ENCODE measurements around the gene CAPZB. TPM values are rescaled to one million over a fixed set of nuclear protein-coding genes. Genes with fewer than 3 reads are reported as not detected.

Gene CAPZB
- total RNA-seq, 1 donor from 2014 or later, result 189 TPM

GRCh38 chr1:19407494-19408096, 77.7 kb downstream of the CAPZB start:
- peaks cover 4% of the 10 kb centered on the region for H3K36me3 Mint-ChIP-seq (ENCODE audit: insufficient read depth)
- H3K27me3 Mint-ChIP-seq, result no peaks in the 10 kb centered on the region
- no peaks in the 10 kb centered on the region for H3K9me3 Mint-ChIP-seq (ENCODE audit: low read depth)
- H3K4me1 Mint-ChIP-seq (ENCODE audit: low read depth), result peaks cover 29% of the 10 kb centered on the region
- peak overlapping the region; percentile 62 for H3K27ac Mint-ChIP-seq
- TF ChIP-seq, protein P1, sequence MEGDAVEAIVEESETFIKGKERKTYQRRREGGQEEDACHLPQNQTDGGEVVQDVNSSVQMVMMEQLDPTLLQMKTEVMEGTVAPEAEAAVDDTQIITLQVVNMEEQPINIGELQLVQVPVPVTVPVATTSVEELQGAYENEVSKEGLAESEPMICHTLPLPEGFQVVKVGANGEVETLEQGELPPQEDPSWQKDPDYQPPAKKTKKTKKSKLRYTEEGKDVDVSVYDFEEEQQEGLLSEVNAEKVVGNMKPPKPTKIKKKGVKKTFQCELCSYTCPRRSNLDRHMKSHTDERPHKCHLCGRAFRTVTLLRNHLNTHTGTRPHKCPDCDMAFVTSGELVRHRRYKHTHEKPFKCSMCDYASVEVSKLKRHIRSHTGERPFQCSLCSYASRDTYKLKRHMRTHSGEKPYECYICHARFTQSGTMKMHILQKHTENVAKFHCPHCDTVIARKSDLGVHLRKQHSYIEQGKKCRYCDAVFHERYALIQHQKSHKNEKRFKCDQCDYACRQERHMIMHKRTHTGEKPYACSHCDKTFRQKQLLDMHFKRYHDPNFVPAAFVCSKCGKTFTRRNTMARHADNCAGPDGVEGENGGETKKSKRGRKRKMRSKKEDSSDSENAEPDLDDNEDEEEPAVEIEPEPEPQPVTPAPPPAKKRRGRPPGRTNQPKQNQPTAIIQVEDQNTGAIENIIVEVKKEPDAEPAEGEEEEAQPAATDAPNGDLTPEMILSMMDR (IDR thresholded peaks at IDR 0.05; ENCODE audit: unreplicated experiment), result no peak
- no peak overlapping the region for H3K4me3 Mint-ChIP-seq (ENCODE audit: low read depth)
- no peak for DNase-seq (ENCODE audit: low spot score, unreplicated experiment)

DNA sequence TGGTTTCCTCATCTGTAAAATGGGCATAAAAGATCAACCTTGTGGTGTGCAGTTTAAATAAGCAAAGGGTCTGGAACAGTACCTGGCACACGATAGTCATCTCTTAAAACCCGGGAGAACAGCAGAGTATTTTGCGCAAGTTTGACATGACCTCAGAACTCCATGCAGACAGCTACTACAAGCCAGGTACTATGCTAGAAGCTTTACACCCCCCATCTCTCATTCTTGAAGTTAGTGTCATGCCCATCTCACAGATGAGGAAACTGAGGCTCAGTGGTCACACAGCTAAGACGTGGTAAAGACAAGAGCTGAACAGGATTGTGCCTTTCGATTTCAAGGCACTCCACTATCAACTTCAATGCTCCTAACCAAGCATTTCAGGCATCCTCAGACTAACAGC, 78.7 kb downstream of the CAPZB start:
- Mint-ChIP-seq H3K27ac (no peak overlapping the region), H3K4me3 (ENCODE audit: low read depth) (no peak overlapping the region), H3K36me3 (ENCODE audit: insufficient read depth) (peaks cover 4% of the 10 kb centered on the region), H3K4me1 (ENCODE audit: low read depth) (peaks cover 26% of the 10 kb centered on the region), H3K27me3 (no peaks in the 10 kb centered on the region), H3K9me3 (ENCODE audit: low read depth) (no peaks in the 10 kb centered on the region)
- no peak for DNase-seq (ENCODE audit: low spot score, unreplicated experiment)
- TF ChIP-seq, protein P1 (IDR thresholded peaks at IDR 0.05; ENCODE audit: unreplicated experiment), result no peak

DNA sequence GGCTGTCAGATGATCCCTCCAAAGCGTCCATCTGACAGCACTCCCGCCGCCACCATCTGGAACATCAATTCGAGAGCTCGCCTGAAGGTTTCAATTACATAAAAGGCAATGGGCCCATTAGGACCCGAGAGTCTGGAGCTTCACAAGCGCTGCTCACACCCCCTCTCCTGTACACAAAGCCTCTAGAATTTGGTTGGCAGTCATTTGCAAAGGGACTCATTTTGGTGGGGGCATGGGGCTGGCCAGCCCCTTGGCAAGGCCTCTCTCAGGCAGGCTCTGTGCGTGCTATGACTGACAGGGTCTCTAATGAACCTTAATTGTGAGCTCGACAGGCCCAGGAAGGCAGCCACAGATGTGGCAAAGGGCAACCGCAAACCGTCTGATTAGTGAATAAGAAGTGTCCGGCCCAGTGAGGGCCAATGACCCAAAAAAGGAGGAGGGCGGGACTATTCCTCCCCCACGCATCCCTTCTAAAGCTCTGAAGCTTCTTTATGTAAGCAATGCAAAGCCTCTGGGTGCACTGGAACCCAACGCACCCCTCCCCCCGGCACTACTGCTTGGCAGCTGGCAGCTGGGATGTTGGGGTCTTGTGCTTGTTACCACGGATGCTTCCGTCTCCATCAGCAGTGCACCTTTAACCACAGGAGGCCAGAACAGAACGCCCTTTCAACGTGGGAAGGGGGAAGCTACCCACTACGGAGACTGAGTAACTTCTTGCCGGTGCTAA, 79.4 kb downstream of the CAPZB start:
- TF ChIP-seq, protein P1 (IDR thresholded peaks at IDR 0.05; ENCODE audit: unreplicated experiment), result no peak
- no peaks in the 10 kb centered on the region for H3K27me3 Mint-ChIP-seq
- peak overlapping the region; percentile 76 for H3K27ac Mint-ChIP-seq
- H3K4me3 Mint-ChIP-seq (ENCODE audit: low read depth), result no peak overlapping the region
- H3K4me1 Mint-ChIP-seq (ENCODE audit: low read depth), result peaks cover 30% of the 10 kb centered on the region
- no peaks in the 10 kb centered on the region for H3K9me3 Mint-ChIP-seq (ENCODE audit: low read depth)
- DNase-seq (ENCODE audit: low spot score, unreplicated experiment), result no peak
- H3K36me3 Mint-ChIP-seq (ENCODE audit: insufficient read depth), result peaks cover 4% of the 10 kb centered on the region

- H3K36me3 Mint-ChIP-seq (ENCODE audit: insufficient read depth), result peaks cover 4% of the 10 kb centered on the region
- H3K4me1 Mint-ChIP-seq (ENCODE audit: low read depth), result peaks cover 30% of the 10 kb centered on the region
- no peaks in the 10 kb centered on the region for H3K9me3 Mint-ChIP-seq (ENCODE audit: low read depth)
- H3K27ac Mint-ChIP-seq, result peak overlapping the region; percentile 76
- TF ChIP-seq, protein P1 (IDR thresholded peaks at IDR 0.05; ENCODE audit: unreplicated experiment), result peak; percentile 30
- no peak for DNase-seq (ENCODE audit: low spot score, unreplicated experiment)
- H3K27me3 Mint-ChIP-seq, result no peaks in the 10 kb centered on the region
- no peak overlapping the region for H3K4me3 Mint-ChIP-seq (ENCODE audit: low read depth)
Measured at GRCh38 chr1:19405195-19405760, 80.1 kb downstream of the CAPZB start.

DNA sequence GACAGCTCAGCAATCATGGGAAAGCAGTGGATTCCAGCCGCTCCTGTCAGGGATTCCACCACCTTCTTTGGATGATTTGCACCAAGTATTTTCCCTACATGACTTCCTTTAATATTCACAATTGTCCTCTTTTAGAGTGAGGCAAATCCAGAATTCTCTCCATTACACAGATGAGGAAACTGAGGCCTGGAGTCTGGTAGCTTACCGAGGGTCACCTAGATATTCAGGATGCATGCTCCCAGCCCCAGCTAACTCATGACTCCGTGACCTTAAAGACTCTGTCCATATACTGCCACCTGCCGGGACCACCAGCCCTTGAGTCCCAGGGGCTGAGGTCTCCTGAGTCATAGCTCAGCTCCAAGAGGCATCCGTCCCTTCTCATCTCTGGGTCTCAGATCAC, 80.6 kb downstream of the CAPZB start:
- H3K27ac Mint-ChIP-seq, result peak overlapping the region; percentile 76
- H3K4me3 Mint-ChIP-seq (ENCODE audit: low read depth), result no peak overlapping the region
- no peak for DNase-seq (ENCODE audit: low spot score, unreplicated experiment)
- peaks cover 30% of the 10 kb centered on the region for H3K4me1 Mint-ChIP-seq (ENCODE audit: low read depth)
- H3K27me3 Mint-ChIP-seq, result no peaks in the 10 kb centered on the region
- peaks cover 4% of the 10 kb centered on the region for H3K36me3 Mint-ChIP-seq (ENCODE audit: insufficient read depth)
- no peaks in the 10 kb centered on the region for H3K9me3 Mint-ChIP-seq (ENCODE audit: low read depth)
- TF ChIP-seq, protein P1 (IDR thresholded peaks at IDR 0.05; ENCODE audit: unreplicated experiment), result no peak

Data from progenitor cell of endocrine pancreas (in vitro differentiated cells).